IPS-18c (cell line): ENCODE results near the gene B9D1.

ENCODE experiments used
- H3K4me3 ChIP-seq: 2 replicates; pipeline ENCODE4 v1.7.0; 2013; ENCODE audit warnings: low read depth, mild to moderate bottlenecking, low read length, moderate library complexity; ENCODE audit not compliant: insufficient read depth
- H3K9me3 ChIP-seq: one replicate; pipeline ENCODE4 v1.6.1; 2013; ENCODE audit warnings: mild to moderate bottlenecking, low read length, moderate library complexity; ENCODE audit not compliant: control insufficient read depth, insufficient read depth

B9D1 gene, protein sequence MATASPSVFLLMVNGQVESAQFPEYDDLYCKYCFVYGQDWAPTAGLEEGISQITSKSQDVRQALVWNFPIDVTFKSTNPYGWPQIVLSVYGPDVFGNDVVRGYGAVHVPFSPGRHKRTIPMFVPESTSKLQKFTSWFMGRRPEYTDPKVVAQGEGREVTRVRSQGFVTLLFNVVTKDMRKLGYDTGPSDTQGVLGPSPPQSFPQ

DNA sequence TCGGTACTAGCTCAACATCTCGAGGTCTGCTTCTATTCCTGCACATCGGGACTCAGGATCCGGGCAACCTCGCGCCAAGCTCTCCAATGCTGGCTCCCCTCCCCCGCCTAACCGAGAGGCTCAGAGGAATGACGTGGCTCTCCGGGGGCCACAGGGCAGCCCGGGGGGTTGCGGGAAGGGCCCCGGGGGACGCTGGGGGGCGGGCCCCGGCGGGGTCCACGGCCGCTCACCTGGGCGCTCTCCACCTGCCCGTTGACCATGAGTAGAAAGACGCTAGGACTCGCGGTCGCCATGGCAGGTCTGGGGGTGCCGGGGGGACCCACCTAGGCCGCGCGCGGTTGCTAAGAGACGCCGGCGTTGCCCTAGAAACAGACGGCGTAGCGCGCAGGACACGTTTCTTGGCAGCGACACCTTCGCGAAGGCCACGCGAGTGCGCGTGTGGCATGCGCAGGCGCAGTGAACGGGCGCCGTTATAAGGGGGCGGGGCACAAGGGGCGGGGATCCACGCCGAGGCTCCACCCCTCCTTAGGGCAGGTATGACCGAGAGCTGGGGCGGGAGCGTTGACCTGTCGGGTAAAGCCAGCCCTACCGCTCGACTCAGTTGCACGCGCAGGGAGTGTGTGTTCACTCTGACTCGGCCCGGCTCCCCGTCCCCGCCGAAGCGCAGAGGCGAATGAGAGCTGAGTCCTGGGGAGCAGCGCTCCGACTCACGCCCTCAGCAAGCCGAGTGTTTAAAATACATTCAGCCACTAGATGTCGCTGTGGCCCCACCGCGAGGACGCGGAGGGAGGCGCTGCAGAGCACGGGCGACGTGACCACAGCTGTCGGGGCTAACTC lies at the start of gene B9D1:
B9D1 (minus strand) TSS at position 447 of the 837 bp plus-strand sequence; CDS start at position 293, 154 bp downstream.
- Histone ChIP-seq H3K9me3 (no peaks in the 10 kb centered on the region), H3K4me3 (peak within 1 kb of the TSS; percentile 77)

DNA sequence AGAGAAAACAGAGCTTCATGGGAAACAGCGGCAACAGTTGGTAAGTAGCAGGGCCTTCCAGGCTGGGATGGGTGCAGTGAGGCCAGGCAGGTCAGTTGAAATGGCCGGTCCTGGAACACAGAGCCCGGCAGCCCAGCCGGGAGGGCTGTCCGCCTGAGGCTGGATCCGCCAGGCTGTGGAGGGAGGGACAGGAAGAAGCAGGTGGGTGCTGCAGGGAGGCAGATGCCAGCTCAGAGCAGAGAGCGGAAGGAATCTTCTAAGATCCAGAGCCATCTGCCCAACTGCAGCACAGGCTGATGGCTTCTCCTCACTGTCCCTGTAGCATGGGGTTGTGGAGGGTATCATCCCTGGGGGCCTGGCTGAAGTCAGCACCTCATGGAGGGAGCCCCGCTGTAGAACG lies 49.1 kb upstream of the B9D1 start:
- no peaks in the 10 kb centered on the region for H3K9me3 ChIP-seq

DNA sequence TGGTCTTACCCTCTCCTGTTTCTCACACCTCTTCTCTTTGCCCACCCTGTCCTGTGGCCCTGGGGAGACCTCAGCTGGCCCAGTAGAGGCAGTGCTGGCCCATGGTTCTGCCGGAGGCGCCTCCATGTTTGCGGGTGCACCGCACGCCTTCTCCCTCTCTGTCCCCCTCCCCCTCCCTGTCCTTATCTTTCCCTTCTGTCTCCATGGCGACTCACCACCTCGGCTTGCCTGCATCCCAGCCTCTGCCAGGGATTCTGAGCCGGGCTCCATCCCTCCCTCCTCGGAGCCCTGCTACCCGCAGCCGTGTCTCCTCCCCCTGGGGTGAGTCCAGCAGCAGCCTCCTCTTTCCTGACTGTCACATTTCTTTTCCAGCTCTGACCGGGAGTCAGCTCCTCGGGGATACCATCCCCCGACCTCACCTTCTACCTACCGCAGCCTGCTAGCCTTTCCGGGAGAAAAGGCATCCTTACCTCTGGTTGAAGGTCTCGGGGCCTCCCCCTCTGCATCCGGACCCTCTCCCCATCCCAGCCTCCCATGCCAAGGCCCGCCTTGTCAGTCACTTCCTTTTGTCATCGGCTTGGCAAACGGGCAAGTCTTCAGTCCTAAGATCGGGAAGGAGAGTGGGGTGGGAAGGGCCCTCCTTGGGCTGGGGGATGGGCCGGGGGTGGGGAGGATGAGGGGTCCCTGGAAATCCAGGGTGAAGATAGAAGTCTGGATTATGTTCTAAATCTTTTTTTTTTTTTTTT lies 48.5 kb upstream of the B9D1 start, which contains the start of gene RNF112:
RNF112 (plus strand) TSS at position 358 of the 746 bp plus-strand sequence; CDS start at position 535, 177 bp downstream.
- Histone ChIP-seq H3K4me3 (no peak within 1 kb of the TSS), H3K9me3 (no peaks in the 10 kb centered on the region)

More for the DNA sequence above, 49.1 kb upstream of the B9D1 start:
- H3K4me3 ChIP-seq = no peak overlapping the region

DNA sequence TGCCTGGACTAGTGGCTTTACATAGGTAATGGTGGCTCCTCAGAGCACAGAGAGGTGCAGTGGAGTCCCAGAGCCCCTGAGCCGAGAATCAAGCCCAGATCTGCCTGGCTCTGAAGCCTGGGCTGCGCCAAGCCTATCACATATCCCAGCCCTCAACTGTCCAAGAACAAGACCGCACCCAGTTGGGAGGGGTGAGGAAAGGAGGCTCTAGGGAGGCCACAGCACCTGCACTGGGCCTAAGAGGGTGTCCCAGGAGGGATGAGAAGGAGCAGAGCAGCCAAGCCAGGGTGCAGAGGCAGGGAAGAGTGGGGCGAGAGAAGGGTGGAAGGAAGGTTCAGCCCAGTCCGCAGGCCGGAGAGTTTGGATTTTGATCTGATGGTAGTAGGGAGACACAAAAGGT lies 47.6 kb upstream of the B9D1 start:
- H3K9me3 ChIP-seq = no peaks in the 10 kb centered on the region
- no peak overlapping the region for H3K4me3 ChIP-seq

DNA sequence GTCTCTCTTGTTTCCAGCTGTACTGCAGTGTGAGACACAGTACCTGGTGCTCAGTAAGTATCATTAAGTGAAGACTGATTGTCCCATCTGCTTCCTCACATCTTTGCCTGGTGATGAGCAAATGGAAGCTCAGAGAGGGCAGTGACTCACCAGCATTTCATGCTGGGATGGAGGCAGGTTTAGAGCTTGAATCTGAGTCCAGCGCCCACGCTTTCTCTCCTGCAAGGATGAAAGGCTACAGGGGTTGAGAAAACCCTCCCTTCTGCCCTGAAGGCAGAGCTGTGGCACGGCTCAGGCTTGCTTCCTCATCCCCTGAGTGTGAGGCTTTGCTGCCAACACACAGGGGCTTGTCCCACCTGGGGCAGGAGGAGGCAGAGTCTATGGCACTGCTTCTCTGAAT lies 47.0 kb upstream of the B9D1 start:
- H3K9me3 ChIP-seq = no peaks in the 10 kb centered on the region
- H3K4me3 ChIP-seq = no peak overlapping the region

DNA sequence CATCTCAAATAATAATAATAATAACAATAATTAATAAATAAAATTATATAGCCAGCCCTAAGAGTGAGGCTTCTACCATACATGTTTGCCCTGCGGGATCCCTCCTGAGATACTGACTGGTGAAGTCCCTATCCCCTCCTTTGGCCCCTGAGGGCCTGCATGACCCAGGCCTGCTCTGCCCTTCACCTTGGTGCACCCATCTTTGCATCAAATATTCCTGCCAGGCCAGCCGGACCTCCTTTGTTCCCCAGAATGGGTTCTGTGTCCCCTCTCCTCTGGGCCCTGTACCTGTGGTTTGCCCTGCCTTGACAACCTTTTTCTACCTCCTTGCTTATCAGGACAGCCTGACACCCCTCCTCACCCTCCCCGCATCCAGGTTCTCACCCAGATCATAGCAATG lies 46.5 kb upstream of the B9D1 start:
- Histone ChIP-seq H3K9me3 (no peaks in the 10 kb centered on the region), H3K4me3 (no peak overlapping the region)

DNA sequence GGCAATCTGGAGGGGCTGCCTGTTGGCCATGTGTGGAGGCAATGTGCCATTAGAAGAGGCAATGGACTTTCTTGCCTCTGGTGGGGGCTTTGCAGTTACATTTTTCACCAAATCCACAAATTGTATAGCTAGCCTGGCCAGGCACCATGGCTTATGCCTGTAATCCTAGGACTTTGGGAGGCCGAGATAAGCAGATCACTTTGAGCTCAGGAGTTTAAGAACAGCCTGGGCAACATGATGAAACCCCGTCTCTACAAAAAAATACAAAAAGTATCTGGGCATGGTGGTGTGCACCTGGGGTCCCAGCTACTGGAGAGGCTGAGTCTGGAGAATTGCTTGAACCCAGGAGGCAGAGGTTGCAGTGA lies 45.8 kb upstream of the B9D1 start:
- Histone ChIP-seq H3K4me3 (no peak overlapping the region), H3K9me3 (no peaks in the 10 kb centered on the region)

DNA sequence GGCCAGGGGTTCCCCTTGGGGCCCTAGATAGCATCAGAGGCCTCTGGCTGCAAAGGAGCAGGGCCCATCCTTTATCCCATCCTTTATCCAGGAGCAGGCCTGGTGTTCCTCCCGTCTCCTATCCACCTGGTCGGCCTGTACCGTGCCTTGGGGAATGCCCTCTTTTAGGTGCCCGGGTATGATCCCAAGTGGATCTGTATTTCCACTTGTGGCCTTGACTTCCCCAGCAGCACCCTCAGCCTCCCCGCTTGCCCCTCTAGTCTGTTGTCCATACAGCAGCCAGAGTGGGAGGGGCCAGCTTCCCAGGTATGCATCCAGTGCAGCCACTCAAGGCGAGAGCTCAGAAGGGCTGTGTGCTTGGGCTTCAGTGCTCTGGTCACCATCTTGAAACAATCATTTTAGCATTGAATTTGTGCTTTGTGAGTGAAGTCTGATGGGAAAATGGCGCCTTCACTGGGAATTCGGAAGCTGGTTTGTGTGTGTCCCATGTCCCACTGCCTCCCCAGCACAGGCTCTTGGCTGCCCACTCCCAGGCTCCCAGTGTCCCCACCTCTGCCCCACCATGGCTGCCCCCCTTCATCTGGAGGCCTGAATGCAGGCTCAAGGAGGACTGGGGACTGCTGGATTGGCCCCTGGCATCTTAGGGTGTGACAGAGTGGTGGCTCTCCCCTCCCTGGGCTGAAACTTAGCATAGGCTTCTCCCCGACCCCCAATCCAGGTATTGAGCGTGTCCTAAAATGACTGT lies 45.2 kb upstream of the B9D1 start:
- Histone ChIP-seq H3K4me3 (no peak overlapping the region), H3K9me3 (no peaks in the 10 kb centered on the region)

DNA sequence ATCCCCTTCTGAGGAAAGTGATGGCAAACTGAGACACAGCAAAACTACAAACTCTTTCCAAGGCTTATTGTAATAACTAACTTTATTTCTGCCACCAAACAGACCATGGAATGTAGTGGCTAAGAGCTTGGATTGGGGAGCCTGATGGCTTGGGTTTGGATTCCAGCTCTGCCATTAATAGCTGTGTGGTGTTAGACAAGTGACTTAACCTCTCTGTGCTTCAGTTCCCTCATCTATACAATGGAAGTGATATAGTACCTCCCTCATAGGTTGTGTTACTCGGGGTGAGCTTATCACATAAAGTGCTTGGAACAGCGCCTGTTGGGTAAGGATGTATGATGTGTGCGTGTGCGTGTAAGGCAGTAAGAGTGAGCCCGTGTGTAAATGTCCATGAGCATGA lies 42.6 kb upstream of the B9D1 start:
- Histone ChIP-seq H3K4me3 (no peak overlapping the region), H3K9me3 (no peaks in the 10 kb centered on the region)

DNA sequence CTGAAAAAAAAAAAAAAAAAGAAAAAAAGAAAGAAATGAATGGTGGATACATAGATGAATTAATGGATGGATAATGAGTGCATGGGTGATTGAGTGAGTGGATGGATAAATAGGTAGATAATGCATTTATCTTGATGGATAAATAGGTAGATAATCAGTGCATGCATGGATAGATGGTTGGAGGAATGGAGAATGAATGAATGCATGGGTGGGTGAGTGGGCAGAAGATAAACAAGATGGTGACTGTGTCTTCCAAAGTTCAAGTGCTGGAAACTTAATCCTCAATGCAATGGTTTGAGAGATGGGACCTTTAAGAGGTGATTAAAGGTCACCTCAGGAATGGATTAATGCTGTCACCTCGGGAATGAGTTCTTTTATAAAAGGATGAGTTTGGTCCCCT lies 41.7 kb upstream of the B9D1 start:
- H3K4me3 ChIP-seq = no peak overlapping the region
- no peaks in the 10 kb centered on the region for H3K9me3 ChIP-seq

DNA sequence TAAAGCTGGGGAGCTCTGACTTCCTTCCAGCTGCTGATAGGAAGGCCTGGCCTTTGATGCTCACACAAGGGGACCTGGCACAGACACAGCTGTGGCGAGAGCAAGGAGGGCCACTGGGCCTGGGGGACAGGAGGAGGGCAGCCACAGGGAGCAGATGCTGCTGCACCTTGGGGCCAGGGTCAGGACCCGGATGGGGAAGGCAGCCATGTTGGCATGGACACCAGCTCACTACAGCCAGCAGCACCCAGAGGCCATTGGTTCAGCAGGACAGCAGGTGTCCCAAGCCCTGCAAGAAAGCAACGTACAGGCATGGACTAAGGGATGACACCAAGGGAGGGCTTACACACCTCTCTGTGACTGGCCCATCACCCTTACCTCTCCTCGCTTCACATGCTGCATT lies 40.5 kb upstream of the B9D1 start:
- H3K4me3 ChIP-seq = no peak overlapping the region
- H3K9me3 ChIP-seq = no peaks in the 10 kb centered on the region

DNA sequence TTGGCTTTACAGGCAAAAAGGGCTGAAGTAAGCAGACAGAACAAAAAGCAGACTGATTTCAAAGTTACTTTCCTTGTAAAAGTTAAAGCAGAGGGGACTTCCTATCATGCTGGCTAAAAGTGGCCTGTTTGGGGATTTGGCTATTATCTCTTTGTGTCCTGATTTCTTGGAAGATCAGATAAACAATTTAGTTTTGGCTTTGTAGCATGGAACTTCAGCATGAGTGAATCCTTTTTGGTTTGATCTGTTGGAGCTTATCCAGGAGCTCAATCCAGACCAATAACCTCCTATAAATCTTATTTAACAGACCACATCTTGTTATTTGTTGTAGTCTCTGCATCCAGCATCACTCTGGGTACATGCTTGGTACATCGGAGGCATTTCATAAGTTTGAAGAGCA lies 39.6 kb upstream of the B9D1 start:
- no peak overlapping the region for H3K4me3 ChIP-seq
- H3K9me3 ChIP-seq = no peaks in the 10 kb centered on the region

DNA sequence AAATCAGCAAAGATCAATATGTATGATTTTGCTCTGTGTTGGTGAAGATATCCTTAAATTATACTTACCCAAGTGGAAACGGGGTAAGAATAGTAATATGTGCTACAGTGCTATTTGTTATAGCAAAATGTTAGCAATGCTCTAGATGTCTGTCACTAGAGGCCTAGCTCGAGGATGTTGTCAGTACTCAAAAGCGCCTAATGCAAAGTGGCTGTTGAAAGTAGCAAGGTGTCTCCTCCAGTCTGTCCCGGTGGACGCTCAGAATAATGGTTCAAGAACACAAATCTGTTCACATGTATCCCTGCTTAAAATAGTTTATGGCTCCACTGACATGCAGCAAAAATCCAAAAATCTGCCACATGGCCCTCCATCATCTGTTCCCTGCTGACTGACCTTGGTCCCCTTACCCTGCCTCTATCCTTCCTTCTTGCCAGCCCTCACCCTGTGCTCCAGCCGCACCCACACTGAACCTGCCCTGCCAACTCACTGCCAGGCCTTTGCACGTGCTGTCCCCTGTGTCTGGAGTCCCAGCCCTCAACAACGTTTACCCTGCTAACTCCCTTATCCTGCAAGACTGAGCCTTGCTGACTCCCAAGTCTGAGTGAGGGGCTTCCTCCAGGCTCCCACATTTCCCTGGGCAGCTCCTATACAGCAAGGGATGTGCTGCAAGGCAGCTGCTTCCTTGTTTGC lies 38.9 kb upstream of the B9D1 start:
- H3K9me3 ChIP-seq = no peaks in the 10 kb centered on the region
- H3K4me3 ChIP-seq = no peak overlapping the region

DNA sequence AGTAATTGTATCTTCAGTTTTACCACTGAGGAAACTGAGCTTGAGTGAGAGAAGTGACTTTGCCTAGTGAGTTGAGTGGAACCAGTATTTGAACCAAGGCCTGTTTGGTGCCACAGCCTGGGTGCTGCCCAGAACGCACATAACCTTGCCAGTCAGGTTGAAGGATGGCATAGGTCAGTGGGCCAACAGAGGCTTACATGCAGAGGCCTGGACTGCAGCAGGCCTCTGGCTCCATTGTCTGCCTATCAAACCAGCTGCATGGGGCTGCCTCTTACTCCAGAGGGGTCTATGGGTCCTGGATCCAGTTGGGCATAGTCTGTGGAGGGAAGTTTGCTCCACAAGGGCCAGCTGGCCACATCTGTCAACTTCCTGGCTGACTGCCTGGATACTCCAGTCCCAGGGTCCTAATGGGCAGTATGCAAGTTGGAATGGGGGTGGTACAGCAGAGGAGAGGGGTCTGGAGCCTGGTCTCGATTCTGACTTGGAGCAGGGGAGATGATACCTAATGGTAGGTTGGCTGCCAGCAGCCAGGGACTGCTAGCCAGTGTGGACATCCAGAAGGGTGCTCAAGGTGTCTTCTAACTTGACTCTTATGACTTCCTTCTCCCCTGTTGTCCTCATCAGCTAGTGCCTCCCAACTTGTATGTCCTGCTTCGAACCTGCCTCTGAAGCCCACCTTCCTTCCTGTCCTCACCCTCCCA lies 37.4 kb upstream of the B9D1 start:
- H3K4me3 ChIP-seq = no peak overlapping the region
- H3K9me3 ChIP-seq = no peaks in the 10 kb centered on the region

DNA sequence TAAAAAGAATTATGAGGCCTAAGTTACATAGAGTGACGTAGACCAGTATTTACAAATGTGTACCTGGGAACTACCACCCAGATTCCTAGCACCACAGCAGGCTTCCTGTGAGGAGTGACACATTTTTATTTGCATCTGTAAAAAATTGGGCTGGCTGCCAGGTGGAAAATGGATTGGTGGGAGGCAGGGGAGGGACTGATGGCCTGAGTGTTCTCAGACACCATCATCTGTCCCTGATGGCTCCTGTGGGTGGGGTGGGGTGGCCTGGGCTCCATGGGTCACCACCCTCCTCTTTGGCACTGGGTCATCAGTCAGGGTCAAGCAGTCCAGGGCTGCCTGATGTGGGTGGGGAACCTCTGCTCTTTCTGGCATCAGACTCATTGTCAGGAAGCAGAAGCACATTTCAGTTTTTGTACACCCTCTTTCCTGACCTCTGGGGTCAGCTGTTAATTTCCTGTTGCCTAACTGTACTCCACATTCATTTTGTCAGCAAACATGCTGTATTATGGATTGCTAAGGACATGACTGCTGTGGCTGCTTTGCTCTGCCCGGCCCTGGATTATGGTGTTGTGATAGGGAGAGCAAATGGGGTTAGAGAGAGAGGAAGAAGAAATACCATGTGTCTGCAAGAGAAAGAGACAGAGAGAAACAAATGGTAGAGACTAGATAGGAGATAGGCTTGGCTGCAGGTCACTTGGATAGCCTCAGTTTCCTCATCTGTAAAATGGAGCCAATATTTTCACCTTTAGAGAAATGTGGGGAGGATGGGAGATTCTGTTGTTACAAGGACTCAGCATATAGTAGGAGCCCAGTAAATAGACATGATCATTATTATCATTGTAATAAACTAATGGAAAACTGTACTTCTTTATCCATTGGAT lies 36.0 kb upstream of the B9D1 start:
- H3K4me3 ChIP-seq = no peak overlapping the region
- no peaks in the 10 kb centered on the region for H3K9me3 ChIP-seq
